K562 (cell line): ENCODE data around the gene CARD11.

Experiments
- CREB1 ChIP-seq, 2 experiments: sonication (generic) in 1 of 2; formaldehyde crosslinking in 1 of 2; IDR thresholded peaks; 2 replicates each; pipeline versions ENCODE4 v1.6.1 to v1.8.0; 2012 to 2022; ENCODE audit warnings: inconsistent platforms in 1 of 2, mild to moderate bottlenecking in 1 of 2, missing genetic modification reagents in 1 of 2, moderate library complexity in 1 of 2
- ELF1 ChIP-seq: fragments of 200-800 bp; sonication (Bioruptor generic); IDR thresholded peaks from 2 replicates; pipeline ENCODE4 v1.6.1; 2016; ENCODE audit warnings: missing genetic modification characterization, missing compliant biosample characterization
- KLF16 ChIP-seq: IDR thresholded peaks from 2 replicates; pipeline ENCODE4 v1.6.1; 2016; ENCODE audit warnings: antibody characterized with exemption
- MAZ ChIP-seq, 2 experiments: fragments of 450-650 bp in 1 of 2; sonication (generic) in 1 of 2; formaldehyde crosslinking; IDR thresholded peaks in 1 of 2; conservative IDR thresholded peaks in 1 of 2; 2 replicates each; pipeline versions ENCODE4 v1.4.0 to v1.5.0; 2020; ENCODE audit warnings: mild to moderate bottlenecking in 1 of 2, missing genetic modification reagents in 1 of 2
- NFYB ChIP-seq: IDR thresholded peaks from 2 replicates; pipeline ENCODE4 v1.6.1; 2011; ENCODE audit warnings: mild to moderate bottlenecking, moderate library complexity; ENCODE audit not compliant: insufficient read length; ENCODE audit errors: extremely low read depth
- NR2C2 ChIP-seq, 2 experiments: fragments of 200-800 bp in 1 of 2; sonication (Bioruptor generic) in 1 of 2; sonication (generic) in 1 of 2; formaldehyde crosslinking in 1 of 2; IDR thresholded peaks; 2 replicates each; pipeline versions ENCODE4 v1.6.1 to v1.8.0; 2016 to 2022; ENCODE audit warnings: mild to moderate bottlenecking in 1 of 2, missing compliant biosample characterization in 1 of 2, missing genetic modification characterization in 1 of 2, missing genetic modification reagents in 1 of 2
- PHF8 ChIP-seq: fragments of 200-600 bp; sonication (generic); IDR thresholded peaks from 2 replicates; pipeline ENCODE4 v1.6.1; 2012; ENCODE audit warnings: mixed run types, mild to moderate bottlenecking, inconsistent platforms, low read length, moderate library complexity, borderline replicate concordance
- POLR2A ChIP-seq: fragments of 450-650 bp; conservative IDR thresholded peaks from 2 replicates; pipeline ENCODE4 v1.6.1; 2016
- SREBF2 ChIP-seq: sonication (generic); formaldehyde crosslinking; IDR thresholded peaks from 2 replicates; pipeline ENCODE4 v1.4.0; 2020; ENCODE audit warnings: mild to moderate bottlenecking, missing genetic modification reagents
- ZNF311 ChIP-seq: fragments of 250-450 bp; sonication (Bioruptor Pico); IDR thresholded peaks from 2 replicates; pipeline ENCODE4 v1.4.0; 2020; ENCODE audit warnings: mild to moderate bottlenecking, moderate library complexity
- TF ChIP-seq, protein P1 (sequence below), 3 experiments: IDR thresholded peaks in 2 of 3; conservative IDR thresholded peaks in 1 of 3; 2 replicates each; pipeline ENCODE4 v1.5.1; 2011 to 2012; ENCODE audit warnings: low read length in 3 of 3, mild to moderate bottlenecking in 3 of 3, control low read depth in 2 of 3, improper control_type of control experiment in 1 of 3, inconsistent platforms in 1 of 3, low read depth in 1 of 3, mixed read lengths in 1 of 3, moderate library complexity in 1 of 3; ENCODE audit not compliant: insufficient read depth in 2 of 3
- TF ChIP-seq, protein P2 (sequence below), 2 experiments: fragments of 450-650 bp in 1 of 2; sonication (generic) in 1 of 2; formaldehyde crosslinking; conservative IDR thresholded peaks; 2 replicates each; pipeline versions ENCODE4 v1.4.0 to v1.8.1; 2020 to 2022; ENCODE audit warnings: mild to moderate bottlenecking in 1 of 2, missing genetic modification reagents in 1 of 2
- TF ChIP-seq, protein P3 (sequence below): sonication (generic); formaldehyde crosslinking; IDR thresholded peaks from 2 replicates; pipeline ENCODE4 v1.8.0; 2023; ENCODE audit warnings: mild to moderate bottlenecking, missing genetic modification reagents
- TF ChIP-seq, protein P4 (sequence below): fragments of 250-450 bp; sonication (Bioruptor Pico); IDR thresholded peaks from 2 replicates; pipeline ENCODE4 v1.8.0; 2021; ENCODE audit warnings: borderline replicate concordance, mild to moderate bottlenecking, moderate library complexity; ENCODE audit not compliant: poor library complexity, severe bottlenecking

DNA sequence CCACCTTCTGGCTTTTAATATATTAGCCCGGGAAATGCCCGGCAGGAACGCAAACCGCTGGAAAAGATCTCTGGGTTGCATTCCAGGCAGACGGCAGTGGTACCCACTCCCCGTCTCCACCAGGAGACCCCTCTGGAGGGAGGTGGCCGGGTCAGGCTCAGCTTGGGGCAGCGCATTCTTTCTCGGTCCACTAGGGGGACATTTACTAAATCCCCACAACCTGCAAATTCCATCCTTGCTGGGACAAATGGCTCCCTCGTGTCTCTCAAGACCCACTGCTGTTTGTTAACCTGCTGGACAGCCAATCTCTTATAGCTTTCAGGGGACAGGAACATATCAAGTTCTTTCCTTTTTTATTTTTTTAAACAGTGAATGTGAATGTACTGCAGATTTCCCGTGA lies 45.8 kb upstream of the CARD11 start:
- TF ChIP-seq, protein P1, sequence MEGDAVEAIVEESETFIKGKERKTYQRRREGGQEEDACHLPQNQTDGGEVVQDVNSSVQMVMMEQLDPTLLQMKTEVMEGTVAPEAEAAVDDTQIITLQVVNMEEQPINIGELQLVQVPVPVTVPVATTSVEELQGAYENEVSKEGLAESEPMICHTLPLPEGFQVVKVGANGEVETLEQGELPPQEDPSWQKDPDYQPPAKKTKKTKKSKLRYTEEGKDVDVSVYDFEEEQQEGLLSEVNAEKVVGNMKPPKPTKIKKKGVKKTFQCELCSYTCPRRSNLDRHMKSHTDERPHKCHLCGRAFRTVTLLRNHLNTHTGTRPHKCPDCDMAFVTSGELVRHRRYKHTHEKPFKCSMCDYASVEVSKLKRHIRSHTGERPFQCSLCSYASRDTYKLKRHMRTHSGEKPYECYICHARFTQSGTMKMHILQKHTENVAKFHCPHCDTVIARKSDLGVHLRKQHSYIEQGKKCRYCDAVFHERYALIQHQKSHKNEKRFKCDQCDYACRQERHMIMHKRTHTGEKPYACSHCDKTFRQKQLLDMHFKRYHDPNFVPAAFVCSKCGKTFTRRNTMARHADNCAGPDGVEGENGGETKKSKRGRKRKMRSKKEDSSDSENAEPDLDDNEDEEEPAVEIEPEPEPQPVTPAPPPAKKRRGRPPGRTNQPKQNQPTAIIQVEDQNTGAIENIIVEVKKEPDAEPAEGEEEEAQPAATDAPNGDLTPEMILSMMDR (IDR thresholded peaks at IDR 0.05 in 2 of 3, conservative IDR thresholded peaks at IDR 0.05 in 1 of 3; ENCODE audit: insufficient read depth in 2 of 3, low read depth in 1 of 3, low read length in 3 of 3): peak; percentile 49 to 65 (median 50); a peak in 5 of 6 replicates
- TF ChIP-seq PHF8 (no peak), POLR2A (no peak), ZNF311 (CRISPR knock-in tag) (no peak), NR2C2 (CRISPR knock-in tag; IDR thresholded peaks at IDR 0.05) (no peak), NR2C2 (tag; IDR thresholded peaks at IDR 0.05) (no peak), MAZ (CRISPR knock-in tag; conservative IDR thresholded peaks at IDR 0.05 in 1 of 2, IDR thresholded peaks at IDR 0.05 in 1 of 2) (no peak), ELF1 (tag) (no peak), NFYB (no peak), KLF16 (no peak), CREB1 (IDR thresholded peaks at IDR 0.05) (no peak), CREB1 (CRISPR knock-in tag; IDR thresholded peaks at IDR 0.05) (no peak), SREBF2 (CRISPR knock-in tag) (no peak)
- TF ChIP-seq, protein P2, sequence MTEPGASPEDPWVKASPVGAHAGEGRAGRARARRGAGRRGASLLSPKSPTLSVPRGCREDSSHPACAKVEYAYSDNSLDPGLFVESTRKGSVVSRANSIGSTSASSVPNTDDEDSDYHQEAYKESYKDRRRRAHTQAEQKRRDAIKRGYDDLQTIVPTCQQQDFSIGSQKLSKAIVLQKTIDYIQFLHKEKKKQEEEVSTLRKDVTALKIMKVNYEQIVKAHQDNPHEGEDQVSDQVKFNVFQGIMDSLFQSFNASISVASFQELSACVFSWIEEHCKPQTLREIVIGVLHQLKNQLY (CRISPR knock-in tag; conservative IDR thresholded peaks at IDR 0.05): no peak
- TF ChIP-seq, protein P3, sequence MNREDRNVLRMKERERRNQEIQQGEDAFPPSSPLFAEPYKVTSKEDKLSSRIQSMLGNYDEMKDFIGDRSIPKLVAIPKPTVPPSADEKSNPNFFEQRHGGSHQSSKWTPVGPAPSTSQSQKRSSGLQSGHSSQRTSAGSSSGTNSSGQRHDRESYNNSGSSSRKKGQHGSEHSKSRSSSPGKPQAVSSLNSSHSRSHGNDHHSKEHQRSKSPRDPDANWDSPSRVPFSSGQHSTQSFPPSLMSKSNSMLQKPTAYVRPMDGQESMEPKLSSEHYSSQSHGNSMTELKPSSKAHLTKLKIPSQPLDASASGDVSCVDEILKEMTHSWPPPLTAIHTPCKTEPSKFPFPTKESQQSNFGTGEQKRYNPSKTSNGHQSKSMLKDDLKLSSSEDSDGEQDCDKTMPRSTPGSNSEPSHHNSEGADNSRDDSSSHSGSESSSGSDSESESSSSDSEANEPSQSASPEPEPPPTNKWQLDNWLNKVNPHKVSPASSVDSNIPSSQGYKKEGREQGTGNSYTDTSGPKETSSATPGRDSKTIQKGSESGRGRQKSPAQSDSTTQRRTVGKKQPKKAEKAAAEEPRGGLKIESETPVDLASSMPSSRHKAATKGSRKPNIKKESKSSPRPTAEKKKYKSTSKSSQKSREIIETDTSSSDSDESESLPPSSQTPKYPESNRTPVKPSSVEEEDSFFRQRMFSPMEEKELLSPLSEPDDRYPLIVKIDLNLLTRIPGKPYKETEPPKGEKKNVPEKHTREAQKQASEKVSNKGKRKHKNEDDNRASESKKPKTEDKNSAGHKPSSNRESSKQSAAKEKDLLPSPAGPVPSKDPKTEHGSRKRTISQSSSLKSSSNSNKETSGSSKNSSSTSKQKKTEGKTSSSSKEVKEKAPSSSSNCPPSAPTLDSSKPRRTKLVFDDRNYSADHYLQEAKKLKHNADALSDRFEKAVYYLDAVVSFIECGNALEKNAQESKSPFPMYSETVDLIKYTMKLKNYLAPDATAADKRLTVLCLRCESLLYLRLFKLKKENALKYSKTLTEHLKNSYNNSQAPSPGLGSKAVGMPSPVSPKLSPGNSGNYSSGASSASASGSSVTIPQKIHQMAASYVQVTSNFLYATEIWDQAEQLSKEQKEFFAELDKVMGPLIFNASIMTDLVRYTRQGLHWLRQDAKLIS (CRISPR knock-in tag): no peak
- TF ChIP-seq, protein P4, sequence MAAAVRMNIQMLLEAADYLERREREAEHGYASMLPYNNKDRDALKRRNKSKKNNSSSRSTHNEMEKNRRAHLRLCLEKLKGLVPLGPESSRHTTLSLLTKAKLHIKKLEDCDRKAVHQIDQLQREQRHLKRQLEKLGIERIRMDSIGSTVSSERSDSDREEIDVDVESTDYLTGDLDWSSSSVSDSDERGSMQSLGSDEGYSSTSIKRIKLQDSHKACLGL (CRISPR knock-in tag): no peak
